Activated T-cell treated with anti-CD3 and anti-CD28 coated beads, Interleukin-2, amount 50 U/mL, for 4 hours (primary cell): Measurements from ENCODE around the gene CYP26A1. TPM values are rescaled to one million over a fixed set of nuclear protein-coding genes. Genes with fewer than 3 reads are reported as not detected.

Experiments
- ATAC-seq, 2 donors: fragments of 200-7000 bp; cut with Tn5 transposase; one replicate each; pipeline ENCODE4 v1.10.0; 2021
- DNase-seq: peaks from one replicate; pipeline ENCODE4 v3.0.0-alpha.2; 2020
- H3K27me3 Mint-ChIP-seq: one replicate; pipeline ENCODE4 v1.8.0; 2021; ENCODE audit warnings: low read depth, mixed read lengths
- H3K36me3 Mint-ChIP-seq: one replicate; pipeline ENCODE4 v1.8.0; 2022; ENCODE audit warnings: mixed read lengths; ENCODE audit not compliant: insufficient read depth
- H3K4me1 Mint-ChIP-seq: one replicate; pipeline ENCODE4 v1.8.0; 2021; ENCODE audit warnings: low read depth, mixed read lengths
- H3K4me3 Mint-ChIP-seq: one replicate; pipeline ENCODE4 v1.8.0; 2021; ENCODE audit warnings: mild to moderate bottlenecking, moderate library complexity, mixed read lengths
- H3K9me3 Mint-ChIP-seq: one replicate; pipeline ENCODE4 v1.8.0; 2021; ENCODE audit warnings: mixed read lengths
- total RNA-seq, 3 donors: library from RNA; stranded (reverse); gene quantifications; one replicate each; pipeline ENCODE4 v1.2.1, GENCODE V29; 2021

CYP26A1 gene
- total RNA-seq, 3 donors from 2014 or later: not detected

GRCh38 chr10:93060887-93061593, 12.7 kb upstream of the CYP26A1 start:
- no peak for DNase-seq
- peaks cover 19% of the 10 kb centered on the region for H3K36me3 Mint-ChIP-seq
- no peak overlapping the region for H3K4me3 Mint-ChIP-seq
- H3K9me3 Mint-ChIP-seq: no peaks in the 10 kb centered on the region
- peaks cover 25% of the 10 kb centered on the region for H3K4me1 Mint-ChIP-seq
- H3K27me3 Mint-ChIP-seq: peaks cover 39% of the 10 kb centered on the region
- ATAC-seq: no peak

- peak; percentile 32 to 44 for ATAC-seq
These were observed 11.8 kb upstream of the CYP26A1 start for GRCh38 chr10:93061594-93062513.

GRCh38 chr10:93062514-93063143, 11.1 kb upstream of the CYP26A1 start:
- Mint-ChIP-seq H3K4me1 (peaks cover 25% of the 10 kb centered on the region), H3K36me3 (peaks cover 15% of the 10 kb centered on the region), H3K4me3 (peak overlapping the region; percentile 76), H3K9me3 (no peaks in the 10 kb centered on the region), H3K27me3 (peaks cover 53% of the 10 kb centered on the region)
- peak; percentile 76 to 79 for ATAC-seq
- DNase-seq: peak; percentile 19

More at GRCh38 chr10:93061594-93062513, 11.8 kb upstream of the CYP26A1 start:
- Mint-ChIP-seq H3K9me3 (no peaks in the 10 kb centered on the region), H3K27me3 (peaks cover 45% of the 10 kb centered on the region), H3K36me3 (peaks cover 17% of the 10 kb centered on the region), H3K4me3 (peak overlapping the region; percentile 76), H3K4me1 (peaks cover 25% of the 10 kb centered on the region)
- DNase-seq: no peak

GRCh38 chr10:93063144-93063976, 10.3 kb upstream of the CYP26A1 start:
- no peaks in the 10 kb centered on the region for H3K9me3 Mint-ChIP-seq
- H3K27me3 Mint-ChIP-seq: peaks cover 60% of the 10 kb centered on the region
- DNase-seq: no peak
- peaks cover 10% of the 10 kb centered on the region for H3K36me3 Mint-ChIP-seq
- H3K4me1 Mint-ChIP-seq: peaks cover 25% of the 10 kb centered on the region
- ATAC-seq: no peak
- no peak overlapping the region for H3K4me3 Mint-ChIP-seq

- H3K4me1 Mint-ChIP-seq: peaks cover 29% of the 10 kb centered on the region
- DNase-seq (no peak), ATAC-seq (no peak)
- H3K27me3 Mint-ChIP-seq: peaks cover 68% of the 10 kb centered on the region
- H3K36me3 Mint-ChIP-seq: peaks cover 7% of the 10 kb centered on the region
- H3K4me3 Mint-ChIP-seq: no peak overlapping the region
- H3K9me3 Mint-ChIP-seq: no peaks in the 10 kb centered on the region
These were observed 9.6 kb upstream of the CYP26A1 start for GRCh38 chr10:93063977-93064660.

- DNase-seq (no peak), ATAC-seq (no peak)
- peaks cover 26% of the 10 kb centered on the region for H3K4me1 Mint-ChIP-seq
- no peaks in the 10 kb centered on the region for H3K9me3 Mint-ChIP-seq
- no peak overlapping the region for H3K4me3 Mint-ChIP-seq
- peaks cover 69% of the 10 kb centered on the region for H3K27me3 Mint-ChIP-seq
- H3K36me3 Mint-ChIP-seq: no peaks in the 10 kb centered on the region
These were observed 8.6 kb upstream of the CYP26A1 start for GRCh38 chr10:93064874-93065660.

GRCh38 chr10:93065675-93066543, 7.8 kb upstream of the CYP26A1 start:
- Mint-ChIP-seq H3K36me3 (no peaks in the 10 kb centered on the region), H3K27me3 (peaks cover 76% of the 10 kb centered on the region), H3K9me3 (no peaks in the 10 kb centered on the region), H3K4me3 (no peak overlapping the region), H3K4me1 (peaks cover 25% of the 10 kb centered on the region)
- DNase-seq: no peak
- no peak for ATAC-seq

GRCh38 chr10:93066544-93066913, 7.2 kb upstream of the CYP26A1 start:
- ATAC-seq: no peak
- H3K4me1 Mint-ChIP-seq: peaks cover 25% of the 10 kb centered on the region

GRCh38 chr10:93067443-93068365, 6.0 kb upstream of the CYP26A1 start:
- peaks cover 25% of the 10 kb centered on the region for H3K4me1 Mint-ChIP-seq
- H3K4me3 Mint-ChIP-seq: no peak overlapping the region
- H3K9me3 Mint-ChIP-seq: no peaks in the 10 kb centered on the region
- DNase-seq (no peak), ATAC-seq (no peak)
- H3K36me3 Mint-ChIP-seq: no peaks in the 10 kb centered on the region
- H3K27me3 Mint-ChIP-seq: peaks cover 79% of the 10 kb centered on the region

More at GRCh38 chr10:93066544-93066913, 7.2 kb upstream of the CYP26A1 start:
- Mint-ChIP-seq H3K27me3 (peaks cover 76% of the 10 kb centered on the region), H3K4me3 (no peak overlapping the region), H3K36me3 (no peaks in the 10 kb centered on the region), H3K9me3 (no peaks in the 10 kb centered on the region)
- no peak for DNase-seq

- H3K4me3 Mint-ChIP-seq: no peak overlapping the region
These were observed 5.1 kb upstream of the CYP26A1 start for GRCh38 chr10:93068411-93069244.

GRCh38 chr10:93069245-93069561, 4.5 kb upstream of the CYP26A1 start:
- no peaks in the 10 kb centered on the region for H3K36me3 Mint-ChIP-seq
- H3K4me3 Mint-ChIP-seq: no peak overlapping the region
- ATAC-seq (no peak), DNase-seq (no peak)
- peaks cover 82% of the 10 kb centered on the region for H3K27me3 Mint-ChIP-seq
- H3K9me3 Mint-ChIP-seq: no peaks in the 10 kb centered on the region
- H3K4me1 Mint-ChIP-seq: peaks cover 27% of the 10 kb centered on the region

More at GRCh38 chr10:93068411-93069244, 5.1 kb upstream of the CYP26A1 start:
- H3K36me3 Mint-ChIP-seq: no peaks in the 10 kb centered on the region
- H3K9me3 Mint-ChIP-seq: no peaks in the 10 kb centered on the region
- no peak for ATAC-seq
- H3K27me3 Mint-ChIP-seq: peaks cover 81% of the 10 kb centered on the region
- DNase-seq: no peak
- peaks cover 27% of the 10 kb centered on the region for H3K4me1 Mint-ChIP-seq
